OCI-LY7 (cell line): ENCODE results near the gene NGF. TPM values are rescaled to one million over a fixed set of nuclear protein-coding genes. Genes with fewer than 3 reads are reported as not detected.

Experiments used
- BruUV-seq: library from RNA; stranded (reverse); fragments of 400-500 nt; replicated peaks from 2 replicates; lab custom pipeline; 2021; lab: Mats Ljungman, UMichigan
- CTCF ChIA-PET: fragments of 300-600 bp; sonication (Branson Sonifier 250); formaldehyde crosslinking; loops from one replicate; lab custom pipeline; 2022; ENCODE audit warnings: antibody characterized with exemption; ENCODE audit not compliant: unreplicated experiment; lab: Charles Lee
- POLR2A ChIA-PET: fragments of 300-600 bp; sonication (Branson Sonifier 250); formaldehyde crosslinking; loops from one replicate; lab custom pipeline; 2022; ENCODE audit warnings: antibody characterized with exemption; lab: Charles Lee
- DNase-seq: peaks from one replicate; pipeline ENCODE4 v3.0.0-alpha.2; 2015; ENCODE audit warnings: low spot score
- H2AFZ ChIP-seq: fragments of 200-600 bp; sonication (generic), shearing (Covaris generic); 2 replicates; pipeline ENCODE4 v1.6.1; 2014; ENCODE audit warnings: mild to moderate bottlenecking, antibody characterized with exemption, low read length, moderate library complexity
- H3K27ac ChIP-seq: fragments of 200-600 bp; sonication (generic); 2 replicates; pipeline ENCODE4 v1.5.1; 2014; ENCODE audit warnings: mixed run types, low read depth, mild to moderate bottlenecking, moderate library complexity, low read length, inconsistent platforms; ENCODE audit not compliant: poor library complexity, severe bottlenecking
- H3K36me3 ChIP-seq: fragments of 200-600 bp; sonication (generic); 2 replicates; pipeline ENCODE4 v1.6.1; 2014; ENCODE audit warnings: mild to moderate bottlenecking, antibody characterized with exemption, low read length, moderate library complexity, mixed read lengths; ENCODE audit not compliant: insufficient read depth
- H3K4me1 ChIP-seq: fragments of 200-600 bp; sonication (generic); 2 replicates; pipeline ENCODE4 v1.5.1; 2014; ENCODE audit warnings: mild to moderate bottlenecking, low read length; ENCODE audit not compliant: insufficient read depth, poor library complexity, severe bottlenecking
- H3K4me2 ChIP-seq: fragments of 200-600 bp; sonication (generic); 2 replicates; pipeline ENCODE4 v1.6.1; 2014; ENCODE audit warnings: mild to moderate bottlenecking, low read length
- H3K4me3 ChIP-seq: fragments of 200-600 bp; sonication (generic); 2 replicates; pipeline ENCODE4 v1.5.1; 2014; ENCODE audit warnings: mild to moderate bottlenecking, low read depth, low read length; ENCODE audit not compliant: poor library complexity, severe bottlenecking
- H3K79me2 ChIP-seq: fragments of 200-600 bp; sonication (generic); 2 replicates; pipeline ENCODE4 v1.6.1; 2016; ENCODE audit warnings: low read depth, mild to moderate bottlenecking, low read length, moderate library complexity, mixed read lengths; ENCODE audit not compliant: insufficient read depth
- H3K9me2 ChIP-seq: fragments of 200-600 bp; sonication (generic); 2 replicates; pipeline ENCODE4 v1.6.1; 2016; ENCODE audit warnings: mild to moderate bottlenecking, low read length, mixed read lengths; ENCODE audit not compliant: insufficient read depth
- H3K9me3 ChIP-seq: fragments of 200-600 bp; sonication (generic); 2 replicates; pipeline ENCODE4 v1.6.1; 2014; ENCODE audit warnings: mild to moderate bottlenecking, mixed run types, low read length, mixed read lengths
- H4K20me1 ChIP-seq: fragments of 200-600 bp; sonication (generic); 2 replicates; pipeline ENCODE4 v1.6.1; 2014; ENCODE audit warnings: mild to moderate bottlenecking, antibody characterized with exemption, low read length, moderate library complexity, mixed read lengths; ENCODE audit not compliant: insufficient read depth
- EZH2phosphoT487 ChIP-seq: fragments of 200-600 bp; sonication (generic); IDR thresholded peaks from 2 replicates; pipeline ENCODE4 v1.6.1; 2018; ENCODE audit warnings: low read depth, borderline replicate concordance, mild to moderate bottlenecking, mixed run types, antibody characterized with exemption, low read length, moderate library complexity, mixed read lengths
- intact Hi-C: fragments of 100-400 bp; cut with micrococcal nuclease; formaldehyde crosslinking; loops from one replicate; pipeline ENCODE4 v1.10.0; 2022; ENCODE audit not compliant: unreplicated experiment
- total RNA-seq, 2 experiments: library from RNA; depleted of rRNA in 1 of 2; stranded (reverse); fragments of >200 nt in 1 of 2; shearing (Covaris generic) in 1 of 2; gene quantifications; 2 replicates each; pipeline ENCODE4 v1.2.3, GENCODE V29; 2014 to 2022
- TF ChIP-seq, protein P1 (sequence below): fragments of 200-600 bp; sonication (generic); conservative IDR thresholded peaks from 2 replicates; pipeline ENCODE4 v1.5.1; 2014; ENCODE audit warnings: mild to moderate bottlenecking, antibody characterized with exemption, low read length, moderate library complexity, mixed read lengths

Gene NGF
- total RNA-seq, 2 experiments from 2014 or later, result not detected

DNA sequence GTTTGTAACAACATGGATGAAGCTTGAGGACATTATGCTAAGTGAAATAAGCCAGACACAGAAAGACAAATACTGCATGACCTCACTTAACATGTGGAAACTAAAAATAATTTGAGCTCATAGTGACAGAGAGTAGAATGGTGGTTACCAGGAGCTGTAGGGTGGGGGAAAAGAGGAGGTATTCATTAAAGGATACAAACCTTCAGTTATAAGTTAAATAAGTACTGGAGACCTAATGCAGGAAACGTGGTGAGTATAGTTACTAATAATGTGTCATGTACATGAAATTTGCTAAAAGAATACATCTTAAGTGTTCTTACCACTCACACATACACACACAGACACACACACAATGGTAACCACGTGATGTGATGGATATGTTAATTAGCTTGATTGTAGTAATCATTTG lies 86.7 kb downstream of the NGF start:
- Histone ChIP-seq H3K36me3 (no peaks in the 10 kb centered on the region), H3K9me2 (no peaks in the 10 kb centered on the region), H3K27ac (no peak overlapping the region), H3K4me2 (no peak overlapping the region), H3K79me2 (no peaks in the 10 kb centered on the region), H3K4me1 (no peaks in the 10 kb centered on the region), H3K4me3 (no peak overlapping the region), H4K20me1 (no peaks in the 10 kb centered on the region), H2AFZ (no peak overlapping the region), H3K9me3 (no peaks in the 10 kb centered on the region)
- CTCF ChIA-PET, result no interaction called here
- POLR2A ChIA-PET, result interaction anchor here (0.5 to 0.6 kb wide), 2 partner anchors 25 to 220 kb away, joined by 3 read pairs; no protein-coding TSS in a partner anchor
- intact Hi-C loops, result no loop called here
- no peak for TF ChIP-seq EZH2phosphoT487
- TF ChIP-seq, protein P1, sequence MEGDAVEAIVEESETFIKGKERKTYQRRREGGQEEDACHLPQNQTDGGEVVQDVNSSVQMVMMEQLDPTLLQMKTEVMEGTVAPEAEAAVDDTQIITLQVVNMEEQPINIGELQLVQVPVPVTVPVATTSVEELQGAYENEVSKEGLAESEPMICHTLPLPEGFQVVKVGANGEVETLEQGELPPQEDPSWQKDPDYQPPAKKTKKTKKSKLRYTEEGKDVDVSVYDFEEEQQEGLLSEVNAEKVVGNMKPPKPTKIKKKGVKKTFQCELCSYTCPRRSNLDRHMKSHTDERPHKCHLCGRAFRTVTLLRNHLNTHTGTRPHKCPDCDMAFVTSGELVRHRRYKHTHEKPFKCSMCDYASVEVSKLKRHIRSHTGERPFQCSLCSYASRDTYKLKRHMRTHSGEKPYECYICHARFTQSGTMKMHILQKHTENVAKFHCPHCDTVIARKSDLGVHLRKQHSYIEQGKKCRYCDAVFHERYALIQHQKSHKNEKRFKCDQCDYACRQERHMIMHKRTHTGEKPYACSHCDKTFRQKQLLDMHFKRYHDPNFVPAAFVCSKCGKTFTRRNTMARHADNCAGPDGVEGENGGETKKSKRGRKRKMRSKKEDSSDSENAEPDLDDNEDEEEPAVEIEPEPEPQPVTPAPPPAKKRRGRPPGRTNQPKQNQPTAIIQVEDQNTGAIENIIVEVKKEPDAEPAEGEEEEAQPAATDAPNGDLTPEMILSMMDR, result no peak
- DNase-seq, result no peak
- BruUV-seq, result no TSS peak

DNA sequence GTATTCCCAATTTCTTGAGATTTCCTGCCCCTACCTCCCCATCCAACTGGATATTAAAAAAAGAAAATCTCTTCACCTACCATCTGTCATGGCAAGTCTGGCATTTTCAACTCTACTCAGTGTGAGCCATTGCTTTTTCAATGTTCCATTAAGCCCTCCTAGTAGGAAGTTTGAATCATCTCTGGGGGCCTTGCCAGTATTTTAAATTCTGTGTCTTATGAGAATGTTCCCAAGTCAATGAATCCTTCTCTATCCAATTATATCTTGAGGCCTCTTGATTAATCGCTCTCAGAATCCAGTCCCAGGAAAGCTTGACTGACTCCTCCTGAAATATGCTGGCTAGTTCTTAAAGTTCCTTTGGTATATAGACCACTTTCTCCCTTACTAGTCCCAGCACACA lies 91.5 kb downstream of the NGF start:
- CTCF ChIA-PET, result no interaction called here
- Histone ChIP-seq H3K36me3 (no peaks in the 10 kb centered on the region), H3K9me2 (no peaks in the 10 kb centered on the region), H2AFZ (no peak overlapping the region), H3K79me2 (no peaks in the 10 kb centered on the region), H3K4me3 (no peak overlapping the region), H3K27ac (no peak overlapping the region), H3K4me1 (no peaks in the 10 kb centered on the region), H3K9me3 (no peaks in the 10 kb centered on the region), H4K20me1 (no peaks in the 10 kb centered on the region), H3K4me2 (no peak overlapping the region)
- POLR2A ChIA-PET, result no interaction called here
- intact Hi-C loops, result no loop called here
- DNase-seq, result no peak
- TF ChIP-seq EZH2phosphoT487, result no peak
- TF ChIP-seq, protein P1, result no peak
- no TSS peak for BruUV-seq

DNA sequence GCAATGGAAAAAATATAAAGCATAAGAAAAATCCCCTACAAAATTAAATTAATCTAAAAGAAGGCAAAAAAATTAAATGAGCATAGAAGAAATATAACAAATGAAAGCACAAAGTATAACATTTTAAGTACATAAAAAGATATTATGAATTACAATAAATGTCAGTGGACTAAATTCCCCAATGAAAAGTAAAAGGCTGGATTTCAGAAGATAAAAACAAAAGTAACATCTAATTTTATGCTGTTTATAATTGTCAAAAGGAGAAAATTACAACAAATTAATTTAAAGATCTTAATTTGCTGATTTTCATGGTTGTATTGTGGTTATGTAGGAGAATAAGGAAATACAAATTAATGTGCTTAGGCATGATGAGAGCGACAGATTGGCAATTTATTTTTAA lies 92.8 kb downstream of the NGF start:
- H3K9me3 ChIP-seq, result no peaks in the 10 kb centered on the region
- no peaks in the 10 kb centered on the region for H4K20me1 ChIP-seq
- intact Hi-C loops, result no loop called here
- no peaks in the 10 kb centered on the region for H3K4me1 ChIP-seq
- POLR2A ChIA-PET, result no interaction called here
- H2AFZ ChIP-seq, result no peak overlapping the region
- no peaks in the 10 kb centered on the region for H3K79me2 ChIP-seq
- no peaks in the 10 kb centered on the region for H3K36me3 ChIP-seq
- no peaks in the 10 kb centered on the region for H3K9me2 ChIP-seq
- H3K27ac ChIP-seq, result no peak overlapping the region
- BruUV-seq, result no TSS peak
- CTCF ChIA-PET, result no interaction called here
- no peak for DNase-seq
- no peak overlapping the region for H3K4me3 ChIP-seq
- no peak overlapping the region for H3K4me2 ChIP-seq
- TF ChIP-seq, protein P1, result no peak
- TF ChIP-seq EZH2phosphoT487, result no peak
